Esophagus squamous epithelium (tissue), 5 donors: ENCODE results near the gene RP9. TPM values are rescaled to one million over a fixed set of nuclear protein-coding genes. Genes with fewer than 3 reads are reported as not detected.
"Not testable (repeated sequence)": the region's sequence is repeated elsewhere in the genome, so short reads cannot be mapped to it uniquely, and the experiment has no call there.

Experiments
- DNase-seq: peaks from one replicate; lab custom pipeline; 2025; lab: John Stamatoyannopoulos, UW
- H3K27ac ChIP-seq, 4 donors: fragments of 200-600 bp; sonication (generic); one replicate each; pipeline ENCODE4 v1.5.1; 2016 to 2019; ENCODE audit warnings: mild to moderate bottlenecking in 1 of 4
- H3K27me3 ChIP-seq, 4 donors: fragments of 200-600 bp; sonication (generic); 1 replicate in 3 of 4; 2 replicates in 1 of 4; pipeline versions ENCODE4 v1.5.1 to v1.6.0; 2017 to 2021; ENCODE audit warnings: antibody characterized with exemption in 1 of 4
- H3K36me3 ChIP-seq, 3 donors: fragments of 200-600 bp; sonication (generic); one replicate each; pipeline ENCODE4 v1.5.1; 2016 to 2019
- H3K4me1 ChIP-seq, 3 donors: fragments of 200-600 bp; sonication (generic); one replicate each; pipeline ENCODE4 v1.5.1; 2017 to 2019
- H3K4me3 ChIP-seq, 4 donors: fragments of 200-600 bp; sonication (generic); 1 replicate in 3 of 4; 2 replicates in 1 of 4; pipeline ENCODE4 v1.5.1; 2016 to 2019; ENCODE audit warnings: mild to moderate bottlenecking in 2 of 4, moderate library complexity in 1 of 4
- H3K9me3 ChIP-seq, 3 donors: fragments of 200-600 bp; sonication (generic); one replicate each; pipeline ENCODE4 v1.5.1; 2016 to 2019
- CTCF ChIP-seq, 6 experiments: fragments of 450-650 bp in 4 of 6; fragments of 200-600 bp in 2 of 6; sonication (generic) in 2 of 6; IDR thresholded peaks; one replicate each; pipeline ENCODE4 v1.5.1; 2016 to 2019; ENCODE audit warnings: antibody characterized with exemption in 6 of 6, mild to moderate bottlenecking in 4 of 6, moderate library complexity in 4 of 6
- POLR2A ChIP-seq, 4 donors: fragments of 450-650 bp; IDR thresholded peaks; one replicate each; pipeline ENCODE4 v1.6.1; 2017; ENCODE audit warnings: antibody characterized with exemption in 4 of 4, mild to moderate bottlenecking in 4 of 4, moderate library complexity in 3 of 4
- WGBS, 2 donors: methylation state at CpG; one replicate each; pipeline ENCODE4 v1.1.5; 2018; 5-methylcytosine and 5-hydroxymethylcytosine counted together
- intact Hi-C: fragments of 100-400 bp; cut with DNase I; formaldehyde crosslinking; loops from one replicate; pipeline ENCODE4 v1.15.0; 2022
- total RNA-seq, 4 donors: library from RNA; depleted of rRNA; stranded (reverse); fragments of >200 nt; gene quantifications; one replicate each; pipeline ENCODE4 v1.1.0, GENCODE V29; 2016
- donor health status: DM: yes; HTN: yes; CAD: no.

RP9 gene
- total RNA-seq, 4 donors from 2014 or later: 1.5 to 5.9 (median 4.4) TPM

- WGBS, 2 donors: 68 to 87% methylated on average over 4 of the region's 4 CpGs
- TF ChIP-seq CTCF (IDR thresholded peaks at IDR 0.05) (no peak), POLR2A (IDR thresholded peaks at IDR 0.05) (no peak)
- Histone ChIP-seq H3K36me3 (peaks cover 13 to 95% (median 33%) of the 10 kb centered on the region in 3 donors), H3K4me1 (no peaks in the 10 kb centered on the region), H3K27ac (no peak overlapping the region), H3K9me3 (no peaks in the 10 kb centered on the region), H3K27me3 (no peaks in the 10 kb centered on the region), H3K4me3 (no peak overlapping the region)
- DNase-seq: no peak
- intact Hi-C loops: no loop called here
Observed at GRCh38 chr7:33099154-33099940, 9.9 kb downstream of the RP9 start.

GRCh38 chr7:33094745-33095275 lies 14.4 kb downstream of the RP9 start:
- H3K9me3 ChIP-seq, DNase-seq, H3K4me3 ChIP-seq, H3K27me3 ChIP-seq, H3K27ac ChIP-seq, H3K4me1 ChIP-seq, intact Hi-C loops: not testable (repeated sequence)
- peaks cover 13 to 73% (median 17%) of the 10 kb centered on the region in 3 donors for H3K36me3 ChIP-seq
- 56 to 91% methylated on average over 3 of the region's 6 CpGs for WGBS, 2 donors

GRCh38 chr7:33093266-33093665 lies 15.9 kb downstream of the RP9 start:
- DNase-seq: no peak
- TF ChIP-seq CTCF (IDR thresholded peaks at IDR 0.05): no peak
- TF ChIP-seq POLR2A (IDR thresholded peaks at IDR 0.05): no peak
- no peaks in the 10 kb centered on the region for H3K27me3 ChIP-seq
- H3K4me1 ChIP-seq: no peaks in the 10 kb centered on the region
- H3K9me3 ChIP-seq: no peaks in the 10 kb centered on the region
- WGBS, 2 donors: 86 to 89% methylated on average over 4 of the region's 4 CpGs
- no peak overlapping the region for H3K4me3 ChIP-seq
- peaks cover 8 to 57% (median 13%) of the 10 kb centered on the region in 3 donors for H3K36me3 ChIP-seq
- H3K27ac ChIP-seq: no peak overlapping the region
- intact Hi-C loops: no loop called here

GRCh38 chr7:33091641-33092191 lies 17.5 kb downstream of the RP9 start:
- Histone ChIP-seq H3K27ac (no peak overlapping the region), H3K27me3 (no peaks in the 10 kb centered on the region), H3K36me3 (peaks cover 4 to 42% (median 8%) of the 10 kb centered on the region in 3 donors), H3K4me1 (no peaks in the 10 kb centered on the region), H3K9me3 (no peaks in the 10 kb centered on the region), H3K4me3 (no peak overlapping the region)
- intact Hi-C loops: no loop called here
- no peak for TF ChIP-seq CTCF (IDR thresholded peaks at IDR 0.05)
- no peak for TF ChIP-seq POLR2A (IDR thresholded peaks at IDR 0.05)
- no peak for DNase-seq
- 76 to 79% methylated on average over 3 to 5 of the region's 5 CpGs for WGBS, 2 donors

GRCh38 chr7:33091111-33091531 lies 18.1 kb downstream of the RP9 start:
- Histone ChIP-seq H3K27ac (no peak overlapping the region), H3K9me3 (no peaks in the 10 kb centered on the region), H3K4me1 (no peaks in the 10 kb centered on the region), H3K4me3 (no peak overlapping the region), H3K36me3 (peaks cover 0 to 36% (median 8%) of the 10 kb centered on the region in 3 donors), H3K27me3 (no peaks in the 10 kb centered on the region)
- TF ChIP-seq POLR2A (IDR thresholded peaks at IDR 0.05): no peak
- TF ChIP-seq CTCF (IDR thresholded peaks at IDR 0.05): no peak
- WGBS, 2 donors: 66 to 77% methylated on average over 4 of the region's 4 CpGs
- intact Hi-C loops: no loop called here
- no peak for DNase-seq
